Ishikawa (cell line): ENCODE measurements around the gene SELENOT.

Experiments used
- CEBPB ChIP-seq: IDR thresholded peaks from 2 replicates; pipeline ENCODE4 v1.6.1; 2012
- CREB1 ChIP-seq: IDR thresholded peaks from 2 replicates; pipeline ENCODE4 v1.6.1; 2012; ENCODE audit warnings: low read depth
- EGR1 ChIP-seq: IDR thresholded peaks from 2 replicates; pipeline ENCODE4 v1.6.1; 2012
- EP300 ChIP-seq: IDR thresholded peaks from 2 replicates; pipeline ENCODE4 v1.6.1; 2012; ENCODE audit warnings: borderline replicate concordance
- FOXM1 ChIP-seq: IDR thresholded peaks from 2 replicates; pipeline ENCODE4 v1.6.1; 2012; ENCODE audit warnings: low read depth, borderline replicate concordance
- NFIC ChIP-seq: IDR thresholded peaks from 2 replicates; pipeline ENCODE4 v1.6.1; 2012
- RAD21 ChIP-seq: IDR thresholded peaks from 2 replicates; pipeline ENCODE4 v1.6.1; 2012; ENCODE audit warnings: low read depth
- REST ChIP-seq: IDR thresholded peaks from 2 replicates; pipeline ENCODE4 v1.6.1; 2012; ENCODE audit warnings: low read depth, mild to moderate bottlenecking
- TAF1 ChIP-seq: IDR thresholded peaks from 2 replicates; pipeline ENCODE4 v1.6.1; 2012; ENCODE audit warnings: low read depth, mild to moderate bottlenecking
- TEAD4 ChIP-seq: IDR thresholded peaks from 2 replicates; pipeline ENCODE4 v1.6.1; 2012
- YY1 ChIP-seq: IDR thresholded peaks from 2 replicates; pipeline ENCODE4 v1.6.1; 2012; ENCODE audit warnings: low read depth
- ZBTB7A ChIP-seq: IDR thresholded peaks from 2 replicates; pipeline ENCODE4 v1.6.1; 2012; ENCODE audit warnings: low read depth
- TF ChIP-seq, protein P1 (sequence below): IDR thresholded peaks from 2 replicates; pipeline ENCODE4 v1.6.1; 2012

Gene SELENOT

DNA sequence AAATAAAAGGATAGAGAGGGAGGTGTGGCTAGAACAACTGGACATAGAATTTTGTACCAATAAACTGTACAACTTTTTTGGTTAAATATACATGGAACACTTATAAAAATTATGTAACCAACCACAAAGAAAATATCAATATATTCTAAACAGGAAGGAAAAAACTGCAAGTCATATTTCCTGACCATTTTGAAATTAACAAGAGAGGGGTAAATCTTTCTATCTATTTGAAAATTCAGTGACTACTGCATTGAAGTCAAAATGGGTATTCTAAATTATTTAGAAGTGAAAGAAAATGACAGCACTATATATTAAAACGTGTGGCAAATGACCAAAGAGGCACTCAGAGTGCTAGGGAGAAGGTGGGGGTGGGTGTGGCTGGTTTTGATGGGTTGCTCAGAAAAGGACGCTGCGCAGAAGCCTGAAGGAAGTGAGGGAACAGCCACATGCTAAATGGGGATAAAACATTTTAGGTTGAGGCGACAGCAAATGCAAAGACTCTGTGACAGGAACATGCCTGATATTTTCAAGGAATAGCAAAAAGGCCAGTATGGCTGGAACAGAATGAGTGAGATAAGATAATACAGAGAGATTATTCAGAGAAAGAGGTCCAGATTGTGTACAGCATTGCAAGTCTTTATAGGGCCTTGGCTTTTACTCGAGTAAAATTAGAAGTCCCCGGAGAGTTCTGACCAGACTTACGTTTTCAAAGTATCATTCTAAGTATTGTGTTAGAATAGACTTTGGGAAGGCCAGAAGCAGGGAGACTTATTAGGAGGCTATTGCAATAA is 59.5 kb downstream of the SELENOT start:
- TF ChIP-seq CEBPB (no peak), EGR1 (no peak), TAF1 (no peak), EP300 (no peak), REST (no peak)

DNA sequence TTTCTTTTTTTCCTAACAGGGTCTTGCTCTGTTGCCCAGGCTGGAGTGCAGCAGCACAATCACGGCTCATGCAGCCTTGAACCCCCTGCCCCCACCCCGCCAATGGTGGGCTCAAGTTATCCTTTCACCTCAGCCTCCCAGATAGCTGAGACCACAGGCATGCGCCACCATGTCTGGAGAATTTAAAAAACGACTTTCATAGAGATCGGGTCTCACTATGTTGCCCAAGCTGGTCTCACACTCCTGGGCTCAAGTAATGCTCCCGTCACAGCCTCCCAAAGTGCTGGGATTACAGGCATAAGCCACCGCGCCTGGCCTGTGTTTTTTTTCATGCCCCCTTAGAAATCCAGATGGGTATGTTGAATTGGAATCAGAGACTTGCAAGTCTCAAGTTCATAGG is 60.3 kb downstream of the SELENOT start:
- TF ChIP-seq CREB1 (no peak), EGR1 (no peak), EP300 (no peak), YY1 (no peak), REST (no peak)
- TF ChIP-seq, protein P1, sequence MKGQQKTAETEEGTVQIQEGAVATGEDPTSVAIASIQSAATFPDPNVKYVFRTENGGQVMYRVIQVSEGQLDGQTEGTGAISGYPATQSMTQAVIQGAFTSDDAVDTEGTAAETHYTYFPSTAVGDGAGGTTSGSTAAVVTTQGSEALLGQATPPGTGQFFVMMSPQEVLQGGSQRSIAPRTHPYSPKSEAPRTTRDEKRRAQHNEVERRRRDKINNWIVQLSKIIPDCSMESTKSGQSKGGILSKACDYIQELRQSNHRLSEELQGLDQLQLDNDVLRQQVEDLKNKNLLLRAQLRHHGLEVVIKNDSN: no peak

GRCh38 chr3:150666167-150666566 is 63.0 kb downstream of the SELENOT start:
- TF ChIP-seq, protein P1: no peak
- TF ChIP-seq FOXM1: no peak
- no peak for TF ChIP-seq TEAD4
- TF ChIP-seq CEBPB: no peak

DNA sequence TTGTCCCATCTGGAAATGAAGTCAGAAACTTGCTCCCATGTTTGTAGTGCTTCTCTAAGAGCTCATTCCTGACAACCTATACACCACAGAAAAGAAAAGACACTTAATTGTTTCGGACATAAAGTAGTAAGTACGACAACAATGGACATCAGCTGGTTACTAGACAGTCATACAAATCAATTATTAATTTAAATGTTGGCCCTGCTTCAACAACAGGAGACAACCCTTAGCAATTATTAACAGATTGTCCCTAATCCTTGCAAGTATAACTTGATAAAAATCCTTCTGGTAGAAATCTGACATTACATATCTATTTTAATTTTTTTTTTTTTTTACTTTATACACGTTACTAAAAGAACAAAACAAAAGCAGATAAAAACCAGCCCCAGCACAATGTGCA is 70.8 kb downstream of the SELENOT start:
- no peak for TF ChIP-seq ZBTB7A
- no peak for TF ChIP-seq TEAD4
- TF ChIP-seq REST: no peak

DNA sequence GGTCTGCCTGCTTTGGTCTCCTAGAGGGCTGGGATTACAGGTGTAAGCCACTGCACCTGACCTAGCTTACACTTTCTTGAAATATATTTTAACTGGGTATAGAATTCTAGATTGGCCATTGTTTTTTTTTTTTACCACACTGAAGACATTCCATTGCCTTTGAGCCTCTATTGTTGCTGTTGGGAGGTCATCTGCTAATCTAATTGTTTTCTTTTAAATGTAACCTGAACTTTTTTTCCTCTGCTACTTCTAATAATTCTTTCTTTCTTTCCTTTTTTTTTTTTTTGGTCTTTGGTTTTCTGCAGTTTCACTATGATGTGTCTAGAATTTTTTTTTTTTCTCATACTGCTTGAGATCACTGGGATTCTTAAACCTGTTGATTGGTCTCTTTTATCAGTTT is 72.5 kb downstream of the SELENOT start:
- TF ChIP-seq CEBPB (no peak), YY1 (no peak), ZBTB7A (no peak), REST (no peak), EGR1 (no peak), FOXM1 (no peak), RAD21 (no peak), CREB1 (no peak), NFIC (no peak)
- TF ChIP-seq, protein P1: no peak
